ENCODE results near the gene SLC10A3.

Gene SLC10A3, protein sequence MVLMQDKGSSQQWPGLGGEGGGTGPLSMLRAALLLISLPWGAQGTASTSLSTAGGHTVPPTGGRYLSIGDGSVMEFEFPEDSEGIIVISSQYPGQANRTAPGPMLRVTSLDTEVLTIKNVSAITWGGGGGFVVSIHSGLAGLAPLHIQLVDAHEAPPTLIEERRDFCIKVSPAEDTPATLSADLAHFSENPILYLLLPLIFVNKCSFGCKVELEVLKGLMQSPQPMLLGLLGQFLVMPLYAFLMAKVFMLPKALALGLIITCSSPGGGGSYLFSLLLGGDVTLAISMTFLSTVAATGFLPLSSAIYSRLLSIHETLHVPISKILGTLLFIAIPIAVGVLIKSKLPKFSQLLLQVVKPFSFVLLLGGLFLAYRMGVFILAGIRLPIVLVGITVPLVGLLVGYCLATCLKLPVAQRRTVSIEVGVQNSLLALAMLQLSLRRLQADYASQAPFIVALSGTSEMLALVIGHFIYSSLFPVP

DNA sequence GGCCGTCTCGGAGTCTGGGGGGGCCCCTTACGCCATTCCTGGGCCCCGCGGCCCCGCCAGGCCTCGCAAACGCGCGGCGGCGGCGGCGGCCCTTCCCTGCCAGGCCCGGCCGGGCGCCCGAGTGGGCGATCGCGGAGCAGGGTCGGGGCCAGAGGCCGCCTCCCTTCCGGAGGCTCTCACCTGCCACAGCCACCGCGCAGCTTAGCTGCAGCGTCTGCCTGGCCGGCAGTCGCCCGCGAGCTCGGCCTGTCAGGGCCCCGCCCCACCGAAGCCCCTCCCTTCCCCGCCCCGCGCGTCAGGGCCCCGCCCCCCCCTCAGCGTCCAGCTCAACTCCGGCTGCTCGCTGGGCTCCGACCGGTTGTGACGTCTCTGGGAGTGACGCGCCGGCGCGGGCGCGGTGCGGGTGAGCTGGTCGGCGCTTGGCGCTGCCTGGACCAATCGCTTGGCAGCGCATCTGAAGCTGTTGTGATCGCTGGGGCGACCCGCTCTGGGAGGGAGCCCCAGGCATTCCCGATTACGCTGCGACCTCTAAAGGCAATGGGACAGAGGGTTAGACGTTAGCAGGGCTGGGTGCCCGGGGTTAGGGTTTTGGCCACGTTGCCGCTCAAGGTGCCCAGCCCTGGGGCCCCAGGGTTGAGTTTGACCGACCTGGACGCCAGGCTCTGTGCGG lies at the start of gene SLC10A3:
TSS of gene SLC10A3 (minus strand) at position 216 of the 670 bp plus-strand sequence. CDS start 1,689 bp downstream, outside the sequence.
- FAIRE-seq (no peak), DNase-seq (ENCODE audit: insufficient read length, low spot score) (peak; percentile 85)

DNA sequence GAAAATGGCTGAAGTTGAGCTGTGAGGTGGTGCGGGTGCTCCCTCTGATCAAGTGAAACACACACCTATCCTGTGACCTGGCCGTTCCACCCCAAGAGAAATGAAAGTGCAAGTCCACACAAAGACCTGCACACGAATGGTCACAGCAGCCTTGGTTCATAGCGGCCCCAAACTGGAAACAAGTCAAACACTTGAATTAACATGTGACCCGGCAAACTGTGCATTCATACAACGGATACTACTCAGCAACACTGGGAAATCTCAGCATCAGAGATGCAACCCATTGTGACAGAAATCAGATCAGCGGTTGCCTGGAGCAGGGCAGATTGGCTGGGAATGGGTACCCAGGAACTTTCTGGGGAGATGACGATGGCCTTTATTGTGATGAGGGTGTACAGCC lies 48.6 kb upstream of the SLC10A3 start:
- no peak for FAIRE-seq
- DNase-seq (ENCODE audit: insufficient read length, low spot score), result no peak

DNA sequence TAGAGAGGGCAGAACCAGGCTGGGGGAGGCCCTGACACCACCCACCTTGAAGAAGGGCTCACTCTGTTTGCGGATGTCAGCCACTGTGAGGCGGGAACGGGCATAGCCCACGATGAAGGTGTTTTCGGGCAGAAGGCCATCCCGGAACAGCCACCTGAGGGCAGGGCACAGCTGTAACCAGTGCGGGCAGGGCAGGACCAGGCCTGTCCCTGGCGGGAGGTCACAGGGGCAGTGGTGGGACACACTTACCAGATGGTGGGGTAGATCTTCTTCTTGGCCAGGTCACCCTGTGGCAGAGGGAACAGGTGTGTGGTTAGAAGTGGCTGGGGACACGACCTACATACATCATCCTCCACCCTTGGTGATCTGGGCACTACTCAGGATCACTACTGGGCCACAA lies 45.5 kb upstream of the SLC10A3 start:
- DNase-seq (ENCODE audit: insufficient read length, low spot score) (no peak), FAIRE-seq (no peak)

DNA sequence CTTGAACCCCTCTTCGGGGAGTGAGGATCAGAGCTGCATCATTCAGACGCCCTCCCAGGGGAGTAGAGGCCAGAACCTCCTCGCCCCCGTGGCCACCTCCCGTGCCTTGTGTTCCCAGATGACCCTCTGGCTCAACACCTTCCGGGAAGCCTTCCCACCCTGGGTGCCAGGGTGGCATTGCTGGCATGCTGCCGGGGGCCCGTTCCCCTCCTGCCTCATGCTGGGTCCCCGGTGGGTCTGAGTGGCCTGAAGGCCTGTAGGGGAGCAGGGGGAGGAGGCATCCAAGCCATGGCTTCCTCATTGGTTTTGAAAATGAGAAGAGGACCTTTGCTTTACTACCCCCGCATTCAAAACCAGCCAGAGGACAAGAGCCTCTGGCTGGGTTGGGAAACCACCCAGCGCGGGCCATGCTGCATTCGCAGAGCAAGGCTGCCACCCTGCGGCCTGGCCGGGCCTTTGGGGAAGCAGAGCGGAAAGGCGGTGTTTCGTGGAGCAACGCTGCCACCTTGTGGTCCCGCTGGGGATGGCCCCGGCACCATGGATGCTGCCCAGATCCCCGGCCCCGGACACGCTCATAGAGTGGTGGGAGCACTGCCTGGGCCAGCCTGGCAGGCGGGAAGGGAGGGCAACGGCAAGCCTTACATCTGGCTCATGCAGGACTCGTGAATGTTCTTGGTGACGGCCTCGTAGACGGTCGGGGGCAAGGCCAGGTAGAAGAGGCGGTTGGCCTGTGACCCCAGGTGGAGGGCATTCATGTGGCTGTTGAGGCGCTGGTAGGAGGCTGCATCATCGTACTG lies 44.3 kb upstream of the SLC10A3 start:
- peak; percentile 100 for FAIRE-seq
- peak; percentile 79 for DNase-seq (ENCODE audit: insufficient read length, low spot score)

DNA sequence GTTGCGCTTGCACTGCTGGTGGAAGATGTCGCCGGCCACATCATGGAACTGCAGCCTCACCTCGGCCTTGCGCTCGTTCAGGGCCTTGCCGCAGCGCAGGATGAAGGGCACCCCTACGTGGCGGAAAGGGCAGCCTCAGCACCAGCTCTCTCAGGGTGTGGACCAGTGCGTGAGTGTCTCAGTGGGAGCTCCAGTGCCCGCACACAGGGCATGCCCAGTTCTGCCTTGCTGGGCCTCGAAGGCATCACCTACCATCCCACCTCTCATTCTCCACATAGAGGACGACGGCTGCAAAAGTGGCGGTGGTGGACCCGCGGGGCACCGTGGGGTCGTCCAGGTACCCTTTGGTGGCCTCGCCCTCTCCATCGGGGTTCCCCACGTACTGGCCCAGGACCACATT lies 42.3 kb upstream of the SLC10A3 start:
- DNase-seq (ENCODE audit: insufficient read length, low spot score), result no peak
- no peak for FAIRE-seq

DNA sequence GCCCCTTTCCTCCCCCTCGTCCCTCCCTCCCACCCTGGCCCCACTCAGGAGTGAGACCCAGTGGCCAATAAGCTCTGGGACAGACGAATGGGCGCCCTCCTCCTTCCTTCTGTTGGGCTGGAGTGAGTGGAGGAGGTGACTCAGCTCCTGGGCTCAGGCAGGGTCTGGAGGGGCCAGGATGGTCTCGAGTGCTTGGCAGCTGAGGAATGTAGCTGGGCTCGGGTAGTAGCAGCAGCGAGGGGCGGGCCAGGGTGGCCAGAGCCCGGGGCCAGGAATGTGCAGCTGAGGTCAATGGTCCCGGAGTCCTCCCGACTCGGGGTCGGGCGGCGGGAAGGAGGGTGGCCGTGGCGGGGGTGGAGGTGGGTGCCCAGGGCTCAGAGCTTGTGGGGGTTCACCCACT lies 41.2 kb upstream of the SLC10A3 start:
- no peak for FAIRE-seq
- DNase-seq (ENCODE audit: insufficient read length, low spot score), result no peak

DNA sequence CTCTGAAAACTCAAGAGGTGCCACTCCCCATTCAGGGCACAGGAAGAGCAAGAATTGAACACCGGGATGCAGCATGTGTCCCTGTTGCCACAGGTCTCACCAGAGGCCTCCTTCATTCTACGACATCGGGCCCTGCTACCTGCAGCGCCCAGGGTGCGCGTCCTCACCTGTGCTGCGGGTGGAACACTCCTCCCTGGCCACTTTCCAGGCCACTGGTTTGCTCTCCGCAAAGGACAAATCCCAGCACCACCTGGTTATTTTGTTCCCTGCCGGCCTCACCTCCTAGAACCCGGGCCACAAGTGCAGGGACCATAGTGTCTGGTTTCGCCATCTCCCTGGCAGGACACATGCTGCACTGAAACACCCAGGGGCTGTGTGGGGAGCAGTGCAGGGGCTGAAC lies 39.9 kb upstream of the SLC10A3 start:
- DNase-seq (ENCODE audit: insufficient read length, low spot score), result no peak
- FAIRE-seq, result no peak

DNA sequence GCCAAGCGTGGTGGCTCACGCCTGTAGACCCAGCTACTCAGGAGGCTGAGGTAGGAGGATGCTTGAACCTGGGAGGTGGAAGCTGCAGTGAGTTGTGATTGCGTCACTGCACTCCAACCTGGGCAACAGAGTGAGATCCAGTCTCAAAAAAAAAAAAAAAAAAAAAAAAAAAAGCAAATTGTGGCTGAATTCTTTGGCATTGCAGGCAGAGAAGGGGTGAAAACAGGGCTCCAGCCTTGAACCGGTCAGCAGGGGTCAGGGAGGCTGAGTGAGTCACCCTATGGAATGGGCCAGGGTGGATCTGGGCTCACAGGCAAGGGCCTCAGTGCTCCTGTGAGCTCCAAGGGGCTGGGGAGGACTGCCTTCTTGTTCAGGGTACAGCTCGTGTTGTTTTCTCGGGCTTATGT lies 38.8 kb upstream of the SLC10A3 start:
- FAIRE-seq (no peak), DNase-seq (ENCODE audit: insufficient read length, low spot score) (no peak)

DNA sequence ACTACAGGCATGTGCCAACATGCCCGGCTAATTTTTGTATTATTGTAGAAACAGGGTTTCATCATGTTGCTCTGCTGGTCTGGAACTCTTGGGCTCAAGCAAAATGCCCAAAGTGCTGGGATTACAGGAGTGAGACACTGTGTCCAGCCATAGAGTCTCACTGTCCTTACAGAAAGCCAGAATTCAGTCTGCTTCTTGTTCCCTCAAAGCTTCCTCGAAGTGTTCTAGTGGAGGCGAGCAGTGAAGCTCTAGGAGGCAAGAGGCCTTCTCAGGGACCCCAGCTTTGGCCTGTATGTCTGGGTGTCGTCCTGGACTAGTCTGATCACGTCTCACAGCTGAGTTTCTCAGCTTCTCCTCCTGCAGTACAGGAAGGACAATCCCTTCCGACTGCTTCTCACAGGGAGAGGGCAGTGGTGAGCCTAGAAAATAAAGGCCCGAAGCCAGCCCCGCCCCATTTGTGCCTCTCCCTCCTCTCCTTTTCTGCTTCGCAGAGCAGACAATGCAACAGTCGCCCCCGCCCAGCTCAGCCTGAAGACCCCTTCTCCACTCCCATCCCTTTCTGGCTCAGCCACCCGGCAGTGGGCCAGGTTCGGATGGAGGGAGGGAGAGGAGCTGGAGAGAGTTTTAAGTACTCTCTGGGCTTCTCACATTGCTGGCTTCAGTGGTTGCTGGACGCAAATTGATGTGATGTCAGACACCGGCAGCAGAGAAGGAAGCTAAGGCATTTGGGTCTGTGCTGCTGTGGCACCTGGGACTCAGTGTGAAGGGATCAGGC lies 36.7 kb upstream of the SLC10A3 start:
- peak; percentile 44 for DNase-seq (ENCODE audit: insufficient read length, low spot score)
- FAIRE-seq, result peak; percentile 94

DNA sequence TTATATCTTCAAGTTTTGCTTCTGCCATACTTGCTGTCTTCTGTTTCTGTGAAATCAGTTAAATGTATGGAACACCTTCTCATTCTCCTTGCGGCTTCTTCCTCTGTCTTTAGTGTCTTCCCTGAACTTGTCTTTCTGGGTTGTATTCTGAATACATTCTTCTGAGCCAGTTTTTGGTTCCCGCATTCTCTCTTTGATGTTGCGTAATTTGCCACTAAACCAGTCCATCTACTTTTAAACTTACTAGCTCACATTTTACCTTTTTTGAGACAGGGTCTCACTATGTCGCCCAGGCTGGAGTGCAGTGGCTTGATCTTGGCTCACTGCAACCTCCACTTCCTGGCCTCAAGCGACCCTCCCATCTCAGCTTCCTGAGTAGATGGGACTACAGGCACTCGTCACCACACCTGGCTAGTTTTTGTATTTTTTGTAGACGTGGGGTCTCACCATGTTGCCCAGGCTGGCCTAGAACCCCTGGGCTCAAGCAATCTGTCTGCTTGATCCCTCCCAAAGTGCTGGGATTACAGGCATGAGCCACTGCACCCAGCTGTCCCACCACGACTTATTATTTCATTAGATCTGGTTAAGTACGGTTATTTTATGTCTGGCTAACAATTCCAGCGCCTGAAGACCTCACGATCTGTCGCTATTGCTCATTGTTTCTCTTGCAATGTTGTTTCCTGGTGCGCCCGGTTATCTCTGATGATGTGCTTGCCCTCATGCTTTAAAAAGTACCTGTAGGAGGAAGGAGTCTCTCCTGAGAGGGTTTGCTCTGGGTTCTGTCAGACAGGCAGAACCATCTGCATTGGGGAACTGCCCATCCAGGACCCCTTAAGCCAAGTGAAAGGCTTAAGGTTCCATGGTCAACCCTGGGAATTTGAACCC lies 35.4 kb upstream of the SLC10A3 start:
- no peak for FAIRE-seq

DNA sequence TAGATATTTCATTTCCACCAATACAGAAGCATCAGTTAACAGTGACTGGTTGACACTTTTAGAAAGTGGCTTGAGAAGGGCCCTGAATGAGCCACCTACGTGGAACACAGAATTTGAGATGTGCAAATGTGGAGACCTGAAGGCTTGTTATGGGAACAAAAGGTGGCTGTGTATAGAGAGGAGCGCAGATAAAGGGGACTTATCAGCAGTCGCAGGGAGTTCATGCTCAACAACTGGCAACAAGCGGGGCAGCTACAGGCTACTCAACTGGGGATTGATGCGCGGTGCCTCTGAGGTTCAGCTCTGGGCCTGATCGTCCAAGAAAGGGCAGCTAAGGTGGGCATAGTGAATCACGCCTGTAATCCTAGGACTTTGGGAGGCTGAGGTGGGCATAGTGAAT lies 29.0 kb upstream of the SLC10A3 start:
- FAIRE-seq (no peak), DNase-seq (ENCODE audit: insufficient read length, low spot score) (no peak)

More for the DNA sequence above, 35.4 kb upstream of the SLC10A3 start:
- no peak for DNase-seq (ENCODE audit: insufficient read length, low spot score)

DNA sequence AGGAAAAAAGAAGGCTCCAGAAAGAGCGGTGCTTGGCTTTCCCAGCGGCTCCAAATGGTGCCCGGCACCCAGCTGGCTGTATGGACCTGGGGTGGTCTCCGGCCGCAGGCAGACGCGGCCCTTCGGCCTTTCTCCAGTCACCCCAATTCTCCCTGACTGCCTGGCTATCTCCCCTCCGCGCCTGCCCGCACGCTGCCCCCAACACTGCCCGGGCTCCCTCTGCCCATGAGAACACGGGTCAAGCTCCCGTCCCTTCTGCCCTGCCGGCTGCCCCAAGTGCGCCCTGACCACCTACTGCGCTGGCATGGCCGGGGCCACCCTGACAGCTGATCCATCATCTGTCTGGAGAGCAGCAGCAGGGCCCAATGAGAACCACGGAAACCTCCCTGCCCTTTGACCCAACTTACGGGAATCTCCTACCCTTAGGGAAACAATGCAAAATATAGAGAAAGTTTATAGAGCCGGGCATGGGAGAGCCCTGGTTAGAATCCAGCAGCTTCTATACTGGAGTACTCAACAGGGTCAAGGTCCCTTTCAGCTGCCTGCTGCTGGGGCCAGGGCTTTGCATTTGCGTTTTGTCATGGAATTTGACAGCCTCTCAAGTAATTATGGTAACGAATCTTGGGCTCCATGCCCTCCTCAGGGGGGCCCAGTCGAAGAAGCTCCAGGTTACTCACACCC lies 26.8 kb upstream of the SLC10A3 start:
- DNase-seq (ENCODE audit: insufficient read length, low spot score), result no peak
- FAIRE-seq, result no peak

DNA sequence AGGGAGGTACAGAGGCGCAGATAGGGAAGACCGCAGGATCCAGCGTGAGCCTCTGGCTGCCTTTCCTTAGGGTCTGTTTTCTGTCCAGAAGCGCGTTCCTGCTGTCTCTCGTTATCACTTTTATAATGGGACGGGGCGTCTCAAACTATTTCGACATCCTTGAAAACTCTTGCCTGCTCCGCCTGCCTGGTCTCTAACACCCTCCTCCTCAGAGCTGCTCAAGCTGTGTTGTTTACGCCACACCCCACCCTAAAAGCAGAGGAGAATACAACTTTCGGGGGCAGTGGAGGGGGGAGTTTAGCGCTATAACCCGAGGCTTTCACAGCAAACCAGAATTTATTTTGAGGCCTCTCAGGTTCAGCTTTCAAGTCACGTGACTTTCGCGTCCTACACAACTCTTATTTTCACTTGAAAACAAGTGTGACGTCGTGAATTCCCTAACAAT lies 26.2 kb upstream of the SLC10A3 start:
- FAIRE-seq, result no peak
- no peak for DNase-seq (ENCODE audit: insufficient read length, low spot score)

DNA sequence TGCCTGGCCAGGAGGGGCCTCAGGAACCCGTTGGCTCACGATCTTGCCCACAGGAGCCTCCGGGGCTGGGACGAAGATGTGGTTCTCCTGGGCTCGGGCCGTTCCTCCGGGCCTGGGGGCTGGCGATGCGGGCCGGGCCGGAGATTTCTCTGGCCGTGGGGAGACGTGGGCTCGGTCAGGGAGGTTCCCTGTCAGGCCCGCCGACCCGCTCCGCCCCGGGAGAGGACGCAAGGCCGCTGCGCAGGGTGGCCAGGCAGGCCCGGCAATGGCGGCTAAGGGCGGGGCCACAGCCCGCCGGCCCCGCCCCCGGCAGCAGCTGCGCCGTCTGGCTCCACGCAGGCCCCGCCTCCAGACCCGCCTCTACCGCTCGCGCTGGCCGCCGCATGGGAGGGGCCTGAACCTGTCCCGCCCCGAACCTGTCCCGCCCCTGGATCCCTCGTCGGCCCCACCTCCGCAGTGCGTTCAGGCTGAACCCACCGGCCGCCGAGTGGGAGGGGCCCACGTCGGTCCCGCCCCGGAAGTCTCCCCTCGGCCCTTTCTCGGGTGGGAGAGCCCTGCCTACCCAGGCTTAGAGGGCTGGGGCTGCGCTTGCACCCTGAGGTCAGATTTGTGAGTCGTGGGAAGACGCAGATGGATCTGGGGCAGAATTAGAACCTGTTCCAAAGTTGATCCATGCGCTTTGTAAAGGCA lies 25.7 kb upstream of the SLC10A3 start, which contains the start of gene FAM3A:
TSS of gene FAM3A (minus strand) at position 267 of the 690 bp plus-strand sequence. CDS start 460 bp downstream, outside the sequence.
- FAIRE-seq (peak; percentile 95), DNase-seq (ENCODE audit: insufficient read length, low spot score) (peak; percentile 70)

DNA sequence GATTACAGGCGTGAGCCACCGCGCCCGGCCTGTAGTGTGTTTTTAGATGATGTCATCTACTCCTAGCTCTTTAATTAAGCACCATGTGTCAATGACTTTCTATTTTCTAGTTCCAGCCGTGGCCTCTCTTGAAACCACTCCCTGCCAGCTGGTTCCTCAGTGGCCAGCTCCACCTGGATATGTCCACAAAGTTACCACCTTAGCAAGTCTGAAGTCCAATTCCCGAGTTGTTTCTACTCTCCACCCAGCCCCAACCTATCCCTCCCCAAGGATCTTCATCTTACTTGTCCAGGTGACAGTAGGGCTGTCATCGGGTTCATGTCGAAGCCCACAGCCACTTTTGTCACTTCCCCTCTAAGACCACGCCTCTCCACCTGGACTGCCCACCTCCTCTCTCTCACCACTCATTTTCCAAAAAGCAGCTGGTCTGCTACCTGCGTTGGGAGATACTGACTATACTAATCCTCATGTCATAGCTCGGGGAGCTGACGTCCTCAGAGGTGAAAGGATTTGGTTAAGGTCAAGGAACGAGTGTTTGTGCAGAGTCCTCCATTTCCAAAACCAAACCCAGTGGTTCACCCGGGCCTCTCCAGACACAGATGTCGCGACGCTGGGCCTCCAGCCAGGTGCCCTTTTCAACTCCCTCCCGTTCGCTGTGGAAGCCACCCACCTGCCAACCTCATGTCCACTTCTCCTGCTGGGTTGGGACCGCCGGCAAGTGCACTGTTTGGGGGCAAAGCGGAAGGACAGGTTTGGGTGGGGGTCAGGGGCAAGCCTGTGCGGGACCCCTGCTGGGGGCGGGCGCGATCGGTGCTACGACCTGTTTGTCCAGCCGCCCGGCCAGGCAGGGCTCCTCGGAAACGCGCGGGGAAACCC lies 24.9 kb upstream of the SLC10A3 start:
- FAIRE-seq (peak; percentile 90), DNase-seq (ENCODE audit: insufficient read length, low spot score) (no peak)

DNA sequence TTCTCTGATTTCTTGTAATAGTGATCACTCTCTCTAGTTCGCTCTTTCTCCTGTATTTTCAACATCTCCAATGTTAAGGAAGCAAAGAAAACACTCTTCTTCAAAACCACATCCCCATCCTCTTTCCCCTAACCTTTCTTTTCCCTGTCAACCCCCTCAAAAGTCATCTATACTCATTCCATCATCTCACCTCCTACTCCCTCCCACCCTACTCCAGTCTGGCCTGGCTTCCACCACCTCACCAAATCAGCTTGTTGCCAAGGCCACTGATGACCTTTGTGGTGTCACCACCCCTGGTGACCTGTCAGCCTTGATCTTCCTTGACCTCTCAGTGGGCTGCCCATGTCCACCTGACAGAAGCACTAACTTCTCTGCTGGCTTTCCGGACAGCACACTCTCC lies 23.3 kb upstream of the SLC10A3 start:
- DNase-seq (ENCODE audit: insufficient read length, low spot score) (no peak), FAIRE-seq (peak; percentile 55)

DNA sequence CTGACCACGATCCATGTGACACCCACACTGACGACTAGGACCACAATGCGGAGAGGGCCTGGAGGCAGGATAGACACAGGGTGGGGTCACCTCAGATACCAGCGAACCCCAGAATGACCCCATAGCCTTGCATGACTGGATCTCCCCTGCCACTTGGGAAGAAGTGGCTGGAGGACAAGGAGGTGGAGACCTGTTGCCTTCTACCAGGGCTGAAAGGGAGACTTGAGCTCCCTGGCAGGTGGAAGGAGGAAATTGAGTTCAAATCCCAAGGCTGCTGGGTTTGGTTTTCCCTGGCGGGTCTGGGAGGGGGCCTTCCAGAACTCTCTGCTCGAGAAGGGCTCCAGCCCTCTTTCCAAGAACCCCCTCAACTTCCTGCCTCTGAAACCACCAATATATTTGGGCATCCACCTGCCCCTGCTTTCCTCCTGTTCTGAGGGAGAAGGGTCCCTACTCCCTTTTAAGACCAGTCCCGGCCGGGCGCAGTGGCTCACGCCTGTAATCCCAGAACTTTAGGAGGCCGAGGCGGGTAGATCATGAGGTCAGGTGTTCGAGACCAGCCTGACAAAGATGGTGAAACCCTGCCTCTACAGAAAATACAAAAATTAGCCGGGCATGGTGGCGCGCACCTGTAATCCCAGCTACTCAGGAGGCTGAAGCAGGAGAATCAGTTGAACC lies 22.6 kb upstream of the SLC10A3 start:
- no peak for FAIRE-seq
- no peak for DNase-seq (ENCODE audit: insufficient read length, low spot score)
